Esophagus muscularis mucosa (tissue), 4 donors: ENCODE measurements around the gene NRARP. TPM values are rescaled to one million over a fixed set of nuclear protein-coding genes. Genes with fewer than 3 reads are reported as not detected.

Experiments
- DNase-seq: peaks from one replicate; pipeline ENCODE4 v3.0.0-alpha.2; 2017; ENCODE audit errors: extremely low spot score
- H3K27ac ChIP-seq, 4 donors: fragments of 200-600 bp; sonication (generic); replicated peaks in 1 of 4; 1 replicate in 3 of 4; 2 replicates in 1 of 4; pipeline ENCODE4 v1.5.1; 2016 to 2019; ENCODE audit warnings: mild to moderate bottlenecking in 1 of 4
- H3K27me3 ChIP-seq, 4 donors: fragments of 200-600 bp; sonication (generic); one replicate each; pipeline versions ENCODE4 v1.5.1 to v1.6.0; 2016 to 2019
- H3K36me3 ChIP-seq, 4 donors: fragments of 200-600 bp; sonication (generic); one replicate each; pipeline ENCODE4 v1.5.1; 2016 to 2019
- H3K4me1 ChIP-seq, 4 donors: fragments of 200-600 bp; sonication (generic); one replicate each; pipeline ENCODE4 v1.5.1; 2016 to 2019
- H3K4me3 ChIP-seq, 4 donors: fragments of 200-600 bp; sonication (generic); 1 replicate in 2 of 4; 2 replicates in 2 of 4; pipeline ENCODE4 v1.5.1; 2016 to 2019; ENCODE audit warnings: mild to moderate bottlenecking in 4 of 4, moderate library complexity in 1 of 4
- H3K9me3 ChIP-seq, 4 donors: fragments of 200-600 bp; sonication (generic); 1 replicate in 3 of 4; 2 replicates in 1 of 4; pipeline ENCODE4 v1.5.1; 2016 to 2019
- EP300 ChIP-seq: sonication (generic); formaldehyde crosslinking; IDR thresholded peaks from one replicate; pipeline ENCODE4 v1.6.1; 2017; ENCODE audit warnings: antibody characterized with exemption
- POLR2A ChIP-seq: fragments of 450-650 bp; IDR thresholded peaks from one replicate; pipeline ENCODE4 v1.6.1; 2017; ENCODE audit warnings: antibody characterized with exemption, moderate library complexity, mild to moderate bottlenecking, low read depth
- POLR2AphosphoS5 ChIP-seq, 2 donors: sonication (generic); formaldehyde crosslinking; IDR thresholded peaks; one replicate each; pipeline ENCODE4 v1.6.1; 2017; ENCODE audit warnings: antibody characterized with exemption in 2 of 2
- WGBS: methylation state at CpG from one replicate; pipeline ENCODE4 v1.1.5; 2018; 5-methylcytosine and 5-hydroxymethylcytosine counted together
- intact Hi-C: fragments of 100-400 bp; cut with DNase I; formaldehyde crosslinking; loops from one replicate; pipeline ENCODE4 v1.15.1; 2023
- total RNA-seq, 4 donors: library from RNA; depleted of rRNA; stranded (reverse); fragments of >200 nt; gene quantifications; one replicate each; pipeline versions ENCODE4 v1.1.0 to v1.2.1, GENCODE V29; 2016
- TF ChIP-seq, protein P1 (sequence below), 3 experiments: fragments of 200-600 bp in 2 of 3; fragments of 450-650 bp in 1 of 3; sonication (generic) in 2 of 3; IDR thresholded peaks; one replicate each; pipeline ENCODE4 v1.5.1; 2017 to 2019; ENCODE audit warnings: antibody characterized with exemption in 3 of 3, mild to moderate bottlenecking in 2 of 3, moderate library complexity in 1 of 3

NRARP gene
- total RNA-seq, 4 donors from 2014 or later, result 2.9 to 10.3 (median 7.2) TPM

DNA sequence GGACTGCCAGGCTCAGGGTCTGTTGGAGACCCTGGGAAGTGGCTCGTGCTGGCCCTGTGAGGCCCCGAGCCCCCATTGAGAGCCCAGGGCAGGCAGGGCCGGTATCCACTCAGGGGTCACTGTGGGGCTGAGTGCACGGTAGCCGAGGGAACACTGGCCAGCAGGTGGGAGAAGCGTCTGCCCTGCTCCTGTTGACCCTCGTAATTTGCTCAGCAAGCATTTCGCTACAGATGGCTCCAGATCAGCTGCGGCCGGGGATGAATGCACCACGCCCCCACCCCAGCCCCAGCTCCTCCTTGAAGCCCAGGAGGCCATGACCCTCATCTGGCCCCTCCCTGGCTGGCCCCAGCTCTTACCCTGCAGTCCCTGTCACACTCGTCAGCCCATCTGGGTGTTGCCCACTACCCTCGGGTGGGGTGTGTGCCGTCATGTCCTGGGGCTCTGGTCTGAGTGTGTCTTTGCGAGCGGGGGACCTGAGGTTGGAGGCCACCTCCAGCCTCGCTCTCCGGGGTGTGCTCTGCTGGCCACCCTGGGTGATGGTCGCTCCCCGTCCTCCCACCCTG lies 6.1 kb upstream of the NRARP start:
- no peaks in the 10 kb centered on the region for H3K36me3 ChIP-seq
- no peak overlapping the region for H3K27ac ChIP-seq
- H3K9me3 ChIP-seq, result no peaks in the 10 kb centered on the region
- H3K4me3 ChIP-seq, result no peak overlapping the region
- WGBS, result 60% methylated on average over 16 of the region's 20 CpGs
- peaks cover 0 to 85% (median 13%) of the 10 kb centered on the region in 4 donors for H3K27me3 ChIP-seq
- peaks cover 45 to 49% (median 47%) of the 10 kb centered on the region in 4 donors for H3K4me1 ChIP-seq
- intact Hi-C loops, result no loop called here
- TF ChIP-seq POLR2AphosphoS5 (IDR thresholded peaks at IDR 0.05) (no peak), EP300 (no peak), POLR2A (no peak)
- TF ChIP-seq, protein P1, sequence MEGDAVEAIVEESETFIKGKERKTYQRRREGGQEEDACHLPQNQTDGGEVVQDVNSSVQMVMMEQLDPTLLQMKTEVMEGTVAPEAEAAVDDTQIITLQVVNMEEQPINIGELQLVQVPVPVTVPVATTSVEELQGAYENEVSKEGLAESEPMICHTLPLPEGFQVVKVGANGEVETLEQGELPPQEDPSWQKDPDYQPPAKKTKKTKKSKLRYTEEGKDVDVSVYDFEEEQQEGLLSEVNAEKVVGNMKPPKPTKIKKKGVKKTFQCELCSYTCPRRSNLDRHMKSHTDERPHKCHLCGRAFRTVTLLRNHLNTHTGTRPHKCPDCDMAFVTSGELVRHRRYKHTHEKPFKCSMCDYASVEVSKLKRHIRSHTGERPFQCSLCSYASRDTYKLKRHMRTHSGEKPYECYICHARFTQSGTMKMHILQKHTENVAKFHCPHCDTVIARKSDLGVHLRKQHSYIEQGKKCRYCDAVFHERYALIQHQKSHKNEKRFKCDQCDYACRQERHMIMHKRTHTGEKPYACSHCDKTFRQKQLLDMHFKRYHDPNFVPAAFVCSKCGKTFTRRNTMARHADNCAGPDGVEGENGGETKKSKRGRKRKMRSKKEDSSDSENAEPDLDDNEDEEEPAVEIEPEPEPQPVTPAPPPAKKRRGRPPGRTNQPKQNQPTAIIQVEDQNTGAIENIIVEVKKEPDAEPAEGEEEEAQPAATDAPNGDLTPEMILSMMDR (IDR thresholded peaks at IDR 0.05), result no peak
- DNase-seq, result no peak

DNA sequence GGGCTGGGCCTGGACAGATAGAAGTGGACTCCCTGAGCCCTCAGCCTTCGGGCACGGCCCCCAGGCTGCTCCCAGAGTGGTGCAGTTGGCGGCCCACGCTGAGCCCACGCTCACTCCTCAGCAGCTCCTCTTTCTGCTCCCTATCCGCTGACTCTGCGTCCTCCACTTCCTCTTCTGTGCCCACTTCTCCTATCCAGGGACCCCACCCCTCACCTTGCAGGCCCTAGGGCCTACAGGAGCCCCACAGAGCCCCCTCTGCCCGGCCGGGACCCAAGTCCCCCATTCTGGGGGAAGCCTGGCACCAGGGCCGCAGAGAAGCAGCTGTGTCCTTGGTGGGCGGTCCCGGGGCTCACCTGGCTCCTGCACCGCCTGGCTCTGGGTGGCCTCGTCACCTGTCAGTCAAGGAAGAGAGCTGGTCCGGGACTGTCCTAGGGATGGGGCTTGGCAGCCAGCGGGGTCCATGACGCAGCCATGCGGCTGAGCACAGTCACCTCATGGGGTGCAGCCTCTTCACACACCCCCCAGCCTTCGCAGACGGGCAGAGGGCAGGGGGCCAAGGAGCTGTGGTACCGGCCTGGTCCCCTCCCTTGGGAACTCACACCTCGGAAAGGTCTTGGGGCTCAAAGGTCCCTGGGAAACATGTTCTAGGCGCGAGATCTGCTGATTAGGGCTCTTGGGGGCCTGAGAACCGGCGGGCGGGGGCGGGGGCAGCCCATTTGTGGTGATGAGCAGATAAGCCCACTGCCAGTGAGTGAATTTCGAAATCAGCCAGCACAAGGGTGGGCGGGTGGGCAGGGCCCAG lies 5.4 kb upstream of the NRARP start:
- H3K27ac ChIP-seq, result peak overlapping the region in 1 of 4 donors; percentile 81
- H3K36me3 ChIP-seq, result no peaks in the 10 kb centered on the region
- WGBS, result 69% methylated on average over 11 of the region's 30 CpGs
- H3K4me1 ChIP-seq, result peaks cover 50 to 56% (median 54%) of the 10 kb centered on the region in 4 donors
- peak overlapping the region in 1 of 4 donors; percentile 29 for H3K4me3 ChIP-seq
- DNase-seq, result no peak
- TF ChIP-seq, protein P1 (IDR thresholded peaks at IDR 0.05), result no peak
- TF ChIP-seq POLR2A, result no peak
- no peak for TF ChIP-seq POLR2AphosphoS5 (IDR thresholded peaks at IDR 0.05)
- TF ChIP-seq EP300, result no peak
- peaks cover 0 to 89% (median 13%) of the 10 kb centered on the region in 4 donors for H3K27me3 ChIP-seq
- no peaks in the 10 kb centered on the region for H3K9me3 ChIP-seq
- intact Hi-C loops, result no loop called here

DNA sequence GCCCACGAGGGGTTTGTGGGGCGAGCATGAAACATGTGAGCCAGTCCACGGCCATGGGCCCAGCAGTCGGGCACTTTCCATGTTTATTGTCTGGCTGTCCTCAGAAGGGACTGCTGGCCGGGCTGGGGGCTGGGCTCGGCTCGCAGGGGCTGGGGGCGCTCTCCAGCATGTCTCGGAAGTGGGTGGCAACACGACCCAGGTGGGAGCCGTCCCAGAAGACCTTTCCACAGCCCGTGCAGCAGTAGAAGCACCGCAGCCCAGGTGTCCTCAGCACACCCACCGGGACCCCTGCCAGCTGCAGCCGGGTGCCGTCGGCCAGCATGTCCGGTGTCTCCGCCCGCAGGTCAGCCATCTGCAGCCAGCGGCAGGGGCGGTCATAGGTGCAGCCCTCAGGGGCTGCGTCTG lies 4.8 kb upstream of the NRARP start:
- TF ChIP-seq POLR2AphosphoS5 (IDR thresholded peaks at IDR 0.05), result no peak
- TF ChIP-seq, protein P1 (IDR thresholded peaks at IDR 0.05), result no peak
- TF ChIP-seq POLR2A, result no peak
- TF ChIP-seq EP300, result no peak
- Histone ChIP-seq H3K4me1 (peaks cover 50 to 57% (median 55%) of the 10 kb centered on the region in 4 donors), H3K9me3 (no peaks in the 10 kb centered on the region), H3K4me3 (peak overlapping the region in 1 of 4 donors; percentile 29), H3K36me3 (no peaks in the 10 kb centered on the region), H3K27ac (peak overlapping the region; percentile 56 to 81 (median 66)), H3K27me3 (peaks cover 0 to 86% (median 13%) of the 10 kb centered on the region in 4 donors)
- WGBS, result 47% methylated on average over 7 of the region's 23 CpGs
- no peak for DNase-seq
- intact Hi-C loops, result no loop called here

DNA sequence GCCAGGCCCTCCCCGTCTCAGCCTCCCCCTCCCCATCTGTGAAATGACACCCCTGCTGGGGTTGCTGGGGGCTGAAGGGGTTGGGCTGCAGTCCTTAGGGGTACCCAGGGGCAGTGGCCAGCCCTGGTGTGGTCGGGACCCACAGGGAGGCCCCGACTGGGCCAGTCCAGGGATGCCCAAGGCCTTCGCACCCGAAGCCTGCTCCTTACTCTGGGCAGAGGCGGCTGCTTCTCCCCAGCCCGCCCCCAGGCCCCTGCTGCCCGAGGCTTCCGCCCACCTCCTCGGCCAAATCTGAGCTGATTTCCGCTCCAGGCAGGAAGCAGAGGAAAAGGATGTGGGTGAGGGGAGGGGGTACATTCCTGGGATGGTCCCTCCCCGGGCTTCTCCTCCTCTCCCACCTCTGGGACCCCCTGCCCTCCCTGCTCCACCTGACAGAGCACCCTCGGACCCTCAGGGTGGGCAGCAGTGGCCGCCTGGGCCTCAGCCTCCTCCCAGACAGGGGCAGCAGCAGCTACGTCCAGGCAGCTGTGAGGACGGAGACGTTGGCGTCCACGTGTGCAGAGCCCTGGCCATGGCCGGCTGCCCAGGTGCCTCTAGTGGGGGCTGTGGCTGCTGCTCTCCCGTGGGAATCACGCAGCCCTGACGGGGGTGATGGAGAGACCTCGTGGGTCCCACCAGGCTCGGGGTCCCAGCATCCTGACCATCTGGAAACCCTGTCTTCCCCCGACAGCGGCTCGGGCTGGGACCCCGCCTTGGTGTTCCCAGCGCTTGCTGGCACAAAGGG lies 4.2 kb upstream of the NRARP start:
- H3K27me3 ChIP-seq, result peaks cover 0 to 83% (median 13%) of the 10 kb centered on the region in 4 donors
- peak overlapping the region in 3 of 4 donors; percentile 35 to 44 (median 39) for H3K4me3 ChIP-seq
- DNase-seq, result no peak
- 29% methylated on average over 5 of the region's 30 CpGs for WGBS
- H3K4me1 ChIP-seq, result peaks cover 53 to 62% (median 60%) of the 10 kb centered on the region in 4 donors
- peak overlapping the region; percentile 56 to 81 (median 66) for H3K27ac ChIP-seq
- no peaks in the 10 kb centered on the region for H3K36me3 ChIP-seq
- intact Hi-C loops, result no loop called here
- TF ChIP-seq, protein P1 (IDR thresholded peaks at IDR 0.05), result no peak
- no peak for TF ChIP-seq POLR2A
- no peak for TF ChIP-seq POLR2AphosphoS5 (IDR thresholded peaks at IDR 0.05)
- no peak for TF ChIP-seq EP300
- H3K9me3 ChIP-seq, result no peaks in the 10 kb centered on the region
